ENCODE measurements around the gene CFAP45. TPM values are rescaled to one million over a fixed set of nuclear protein-coding genes. Genes with fewer than 3 reads are reported as not detected.

The CFAP45 gene
- total RNA-seq, 1 experiment from 2014 or later, result 0.48 TPM

- TF ChIP-seq ZBTB43 (CRISPR knock-in tag; IDR thresholded peaks at IDR 0.05), result no peak
- TF ChIP-seq NFE2L1 (CRISPR knock-in tag; IDR thresholded peaks at IDR 0.05), result no peak
- TF ChIP-seq FOXP1 (CRISPR knock-in tag; IDR thresholded peaks at IDR 0.05; ENCODE audit: borderline replicate concordance), result peak; percentile 48; the same call in 1 of the 2 replicates
- TF ChIP-seq MXD4 (CRISPR knock-in tag; IDR thresholded peaks at IDR 0.05; ENCODE audit: borderline replicate concordance), result no peak
- TF ChIP-seq ZNF317 (CRISPR knock-in tag; IDR thresholded peaks at IDR 0.05; ENCODE audit: borderline replicate concordance, low read depth), result no peak; the same call in 1 of the 2 replicates
- no peak for TF ChIP-seq PRRX2 (CRISPR knock-in tag; IDR thresholded peaks at IDR 0.05)
- TF ChIP-seq ZNF416 (CRISPR knock-in tag; IDR thresholded peaks at IDR 0.05), result no peak
- TF ChIP-seq CBFB (CRISPR knock-in tag; IDR thresholded peaks at IDR 0.05; ENCODE audit: low read depth), result no peak
- no peak for TF ChIP-seq JUN (CRISPR knock-in tag; IDR thresholded peaks at IDR 0.05)
- no peak for TF ChIP-seq EMX1 (CRISPR knock-in tag; IDR thresholded peaks at IDR 0.05)
- TF ChIP-seq ATF6 (CRISPR knock-in tag; IDR thresholded peaks at IDR 0.05), result no peak
These were observed 45.2 kb downstream of the CFAP45 start (continued) for GRCh38 chr1:159854693-159855192.

GRCh38 chr1:159854116-159854692 is 45.8 kb downstream of the CFAP45 start:
- TF ChIP-seq TP53 (CRISPR knock-in tag; IDR thresholded peaks at IDR 0.05), result peak; percentile 54; the same call in 1 of the 2 replicates
- TF ChIP-seq ZBTB43 (CRISPR knock-in tag; IDR thresholded peaks at IDR 0.05), result no peak
- peak overlapping the region; percentile 87 for H3K4me3 Mint-ChIP-seq
- CTCF ChIA-PET, result interaction anchor here (0.6 to 3.2 kb wide), 12 partner anchors 10 to 153 kb away, joined by 3 to 17 read pairs (median 4); no protein-coding TSS in a partner anchor
- POLR2A ChIA-PET, result no interaction called here
- H3K4me1 Mint-ChIP-seq, result peaks cover 6% of the 10 kb centered on the region
- peak; percentile 67 for DNase-seq (ENCODE audit: low spot score)
- H3K27me3 Mint-ChIP-seq (ENCODE audit: low read depth), result peaks cover 46% of the 10 kb centered on the region
- H3K36me3 Mint-ChIP-seq, result no peaks in the 10 kb centered on the region
- no peaks in the 10 kb centered on the region for H3K9me3 Mint-ChIP-seq
- H3K27ac Mint-ChIP-seq, result no peak overlapping the region
- ATAC-seq, result peak; percentile 79

- no peak for ATAC-seq
- DNase-seq (ENCODE audit: low spot score), result no peak
- H3K27me3 Mint-ChIP-seq (ENCODE audit: low read depth), result peaks cover 46% of the 10 kb centered on the region
- ChIA-PET POLR2A (interaction anchor here (1.9 kb wide), 1 partner anchor 13 kb away, joined by 5 read pairs; no protein-coding TSS in a partner anchor), CTCF (interaction anchor here (0.6 to 3.2 kb wide), 12 partner anchors 9 to 154 kb away, joined by 3 to 17 read pairs (median 4); no protein-coding TSS in a partner anchor)
- no peaks in the 10 kb centered on the region for H3K9me3 Mint-ChIP-seq
- no peaks in the 10 kb centered on the region for H3K36me3 Mint-ChIP-seq
- peaks cover 6% of the 10 kb centered on the region for H3K4me1 Mint-ChIP-seq
- no peak overlapping the region for H3K27ac Mint-ChIP-seq
- peak overlapping the region; percentile 87 for H3K4me3 Mint-ChIP-seq
- TF ChIP-seq NFATC4 (CRISPR knock-in tag; IDR thresholded peaks at IDR 0.05) (no peak), ATF6 (CRISPR knock-in tag; IDR thresholded peaks at IDR 0.05) (no peak), JUN (CRISPR knock-in tag; IDR thresholded peaks at IDR 0.05) (no peak), AR (CRISPR knock-in tag; IDR thresholded peaks at IDR 0.05) (no peak), SOX15 (CRISPR knock-in tag; IDR thresholded peaks at IDR 0.05) (no peak), PREB (CRISPR knock-in tag; IDR thresholded peaks at IDR 0.05; ENCODE audit: borderline replicate concordance) (no peak), MXD4 (CRISPR knock-in tag; IDR thresholded peaks at IDR 0.05; ENCODE audit: borderline replicate concordance) (no peak), ZNF219 (CRISPR knock-in tag; IDR thresholded peaks at IDR 0.05; ENCODE audit: borderline replicate concordance) (no peak), ATF1 (CRISPR knock-in tag; IDR thresholded peaks at IDR 0.05) (no peak), ZNF317 (CRISPR knock-in tag; IDR thresholded peaks at IDR 0.05; ENCODE audit: borderline replicate concordance, low read depth) (no peak)
These were observed 46.4 kb downstream of the CFAP45 start for GRCh38 chr1:159853417-159854115.
